ENCODE measurements around the gene DEDD2.
"Not testable (repeated sequence)": the region's sequence is repeated elsewhere in the genome, so short reads cannot be mapped to it uniquely, and the experiment has no call there.

The DEDD2 gene

GRCh38 chr19:42217520-42218437 is at the start of gene DEDD2:
Gene DEDD2 (minus strand): TSS chr19:42217677. CDS start chr19:42217007, 670 bp downstream.
- in situ Hi-C loops (cut with MboI; ENCODE audit: low sequenced_read_pairs) = no loop called here

- in situ Hi-C loops (cut with MboI; ENCODE audit: low sequenced_read_pairs) = not testable (repeated sequence)
Measured at GRCh38 chr19:42266928-42267603, 49.6 kb upstream of the DEDD2 start.

- in situ Hi-C loops (cut with MboI; ENCODE audit: low sequenced_read_pairs) = not testable (repeated sequence)
Measured at GRCh38 chr19:42266105-42266504, 48.6 kb upstream of the DEDD2 start.

GRCh38 chr19:42261763-42262162 is 44.3 kb upstream of the DEDD2 start:
- in situ Hi-C loops (cut with MboI; ENCODE audit: low sequenced_read_pairs) = no loop called here

GRCh38 chr19:42257842-42258241 is 40.4 kb upstream of the DEDD2 start:
- in situ Hi-C loops (cut with MboI; ENCODE audit: low sequenced_read_pairs) = not testable (repeated sequence)

- in situ Hi-C loops (cut with MboI; ENCODE audit: low sequenced_read_pairs) = no loop called here
Measured at GRCh38 chr19:42255766-42256745, 38.6 kb upstream of the DEDD2 start.

GRCh38 chr19:42254850-42255765 is 37.6 kb upstream of the DEDD2 start, which contains the start of gene ERF:
Gene ERF (minus strand): TSS chr19:42255128. CDS start chr19:42254999, 129 bp downstream.
- in situ Hi-C loops (cut with MboI; ENCODE audit: low sequenced_read_pairs) = no loop called here

- in situ Hi-C loops (cut with MboI; ENCODE audit: low sequenced_read_pairs) = no loop called here
Measured at GRCh38 chr19:42254089-42254849, 36.8 kb upstream of the DEDD2 start.

GRCh38 chr19:42253245-42254088 is 36.0 kb upstream of the DEDD2 start:
- in situ Hi-C loops (cut with MboI; ENCODE audit: low sequenced_read_pairs) = no loop called here

- in situ Hi-C loops (cut with MboI; ENCODE audit: low sequenced_read_pairs) = no loop called here
Measured at GRCh38 chr19:42252365-42253244, 35.1 kb upstream of the DEDD2 start.

- in situ Hi-C loops (cut with MboI; ENCODE audit: low sequenced_read_pairs) = no loop called here
Measured at GRCh38 chr19:42251572-42252358, 34.3 kb upstream of the DEDD2 start.

- in situ Hi-C loops (cut with MboI; ENCODE audit: low sequenced_read_pairs) = no loop called here
Measured at GRCh38 chr19:42250666-42251531, 33.4 kb upstream of the DEDD2 start.

GRCh38 chr19:42250183-42250665 is 32.7 kb upstream of the DEDD2 start:
- in situ Hi-C loops (cut with MboI; ENCODE audit: low sequenced_read_pairs) = no loop called here

GRCh38 chr19:42249769-42250168 is 32.3 kb upstream of the DEDD2 start:
- in situ Hi-C loops (cut with MboI; ENCODE audit: low sequenced_read_pairs) = no loop called here

- in situ Hi-C loops (cut with MboI; ENCODE audit: low sequenced_read_pairs) = no loop called here
Measured at GRCh38 chr19:42249149-42249750, 31.8 kb upstream of the DEDD2 start.
